ENCODE data around the gene MSGN1.

The MSGN1 gene

GRCh38 chr2:17858064-17858463 is 41.8 kb downstream of the MSGN1 start:
- TF ChIP-seq EZH2phosphoT487 (IDR thresholded peaks at IDR 0.05; ENCODE audit: borderline replicate concordance) (no peak), CTCF (conservative IDR thresholded peaks at IDR 0.05; ENCODE audit: low read length) (no peak)
- Histone ChIP-seq H3K9me3 (ENCODE audit: insufficient read depth, low read depth, low read length) (no peaks in the 10 kb centered on the region), H3K9me2 (replicated peaks; ENCODE audit: low read depth, low read length) (no peaks in the 10 kb centered on the region), H3K4me2 (ENCODE audit: low read depth, low read length, poor library complexity, severe bottlenecking) (no peak overlapping the region), H3K4me1 (ENCODE audit: insufficient read depth, low read length, poor library complexity, severe bottlenecking) (no peaks in the 10 kb centered on the region), H3K9ac (ENCODE audit: low read depth, low read length, poor library complexity, severe bottlenecking) (no peak overlapping the region), H3K4me3 (ENCODE audit: low read length, poor library complexity, severe bottlenecking) (no peak overlapping the region), H3K36me3 (ENCODE audit: insufficient read depth, low read length) (no peaks in the 10 kb centered on the region), H4K20me1 (ENCODE audit: insufficient read depth, low read length, poor library complexity, severe bottlenecking) (no peaks in the 10 kb centered on the region), H2AFZ (ENCODE audit: low read length) (no peak overlapping the region), H3K27me3 (ENCODE audit: insufficient read depth, low read length, poor library complexity, severe bottlenecking) (no peaks in the 10 kb centered on the region), H3F3A (ENCODE audit: low read depth) (no peaks in the 10 kb centered on the region), H3K79me2 (ENCODE audit: insufficient read depth, low read length) (no peaks in the 10 kb centered on the region)

DNA sequence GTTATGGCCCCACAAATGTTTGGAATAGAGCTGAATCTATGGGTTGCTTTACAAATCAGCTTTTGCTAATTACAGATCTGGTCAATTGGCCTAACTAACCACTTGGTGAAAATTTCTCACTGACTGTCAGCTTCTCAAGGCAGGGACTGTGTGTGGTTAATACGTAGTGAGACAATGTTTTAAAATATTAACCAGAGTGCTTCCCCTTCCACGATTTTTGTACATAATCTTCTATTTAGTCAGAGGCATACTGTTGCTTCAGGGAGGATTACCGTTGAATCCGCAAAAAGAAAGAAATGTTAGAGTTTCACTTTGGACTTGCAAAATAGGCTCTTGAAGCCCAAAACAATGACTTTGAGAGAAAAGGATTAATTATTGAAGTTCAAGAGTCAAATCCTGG is 47.3 kb downstream of the MSGN1 start:
- no peaks in the 10 kb centered on the region for H3K27me3 ChIP-seq (ENCODE audit: insufficient read depth, low read length, poor library complexity, severe bottlenecking)
- H3K9me3 ChIP-seq (ENCODE audit: insufficient read depth, low read depth, low read length), result no peaks in the 10 kb centered on the region
- no peaks in the 10 kb centered on the region for H3F3A ChIP-seq (ENCODE audit: low read depth)
- no peak overlapping the region for H3K4me2 ChIP-seq (ENCODE audit: low read depth, low read length, poor library complexity, severe bottlenecking)
- no peaks in the 10 kb centered on the region for H4K20me1 ChIP-seq (ENCODE audit: insufficient read depth, low read length, poor library complexity, severe bottlenecking)
- no peaks in the 10 kb centered on the region for H3K79me2 ChIP-seq (ENCODE audit: insufficient read depth, low read length)
- H3K4me1 ChIP-seq (ENCODE audit: insufficient read depth, low read length, poor library complexity, severe bottlenecking), result no peaks in the 10 kb centered on the region
- no peaks in the 10 kb centered on the region for H3K36me3 ChIP-seq (ENCODE audit: insufficient read depth, low read length)
- H3K9ac ChIP-seq (ENCODE audit: low read depth, low read length, poor library complexity, severe bottlenecking), result no peak overlapping the region
- TF ChIP-seq CTCF (conservative IDR thresholded peaks at IDR 0.05; ENCODE audit: low read length) (no peak), EZH2phosphoT487 (IDR thresholded peaks at IDR 0.05; ENCODE audit: borderline replicate concordance) (no peak)
- no peak overlapping the region for H2AFZ ChIP-seq (ENCODE audit: low read length)
- H3K9me2 ChIP-seq (replicated peaks; ENCODE audit: low read depth, low read length), result no peaks in the 10 kb centered on the region
- H3K4me3 ChIP-seq (ENCODE audit: low read length, poor library complexity, severe bottlenecking), result no peak overlapping the region

DNA sequence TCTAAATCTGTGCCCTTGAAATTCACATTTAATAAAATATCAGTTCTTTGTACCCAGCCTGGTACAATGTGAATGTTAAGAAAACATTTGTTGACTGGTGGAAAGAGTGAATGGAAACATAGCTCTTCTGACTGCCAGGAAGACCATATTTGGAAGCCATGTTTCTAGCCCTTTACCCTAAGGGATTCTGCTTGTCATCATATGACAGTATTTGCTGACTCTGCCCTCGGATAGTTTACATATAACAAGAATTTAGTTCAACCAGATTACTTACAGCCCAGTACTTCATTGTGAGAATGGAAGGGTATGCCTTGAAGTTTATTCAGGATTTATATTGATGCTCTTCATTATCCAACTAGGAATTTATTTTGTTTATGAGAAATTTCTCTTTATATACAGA is 48.4 kb downstream of the MSGN1 start:
- H3K36me3 ChIP-seq (ENCODE audit: insufficient read depth, low read length), result no peaks in the 10 kb centered on the region
- no peak overlapping the region for H2AFZ ChIP-seq (ENCODE audit: low read length)
- no peaks in the 10 kb centered on the region for H3K27me3 ChIP-seq (ENCODE audit: insufficient read depth, low read length, poor library complexity, severe bottlenecking)
- TF ChIP-seq EZH2phosphoT487 (IDR thresholded peaks at IDR 0.05; ENCODE audit: borderline replicate concordance) (no peak), CTCF (conservative IDR thresholded peaks at IDR 0.05; ENCODE audit: low read length) (no peak)
- H3K79me2 ChIP-seq (ENCODE audit: insufficient read depth, low read length), result no peaks in the 10 kb centered on the region
- no peaks in the 10 kb centered on the region for H4K20me1 ChIP-seq (ENCODE audit: insufficient read depth, low read length, poor library complexity, severe bottlenecking)
- no peaks in the 10 kb centered on the region for H3K4me1 ChIP-seq (ENCODE audit: insufficient read depth, low read length, poor library complexity, severe bottlenecking)
- H3K9ac ChIP-seq (ENCODE audit: low read depth, low read length, poor library complexity, severe bottlenecking), result no peak overlapping the region
- no peaks in the 10 kb centered on the region for H3K9me3 ChIP-seq (ENCODE audit: insufficient read depth, low read depth, low read length)
- H3K4me3 ChIP-seq (ENCODE audit: low read length, poor library complexity, severe bottlenecking), result no peak overlapping the region
- no peaks in the 10 kb centered on the region for H3F3A ChIP-seq (ENCODE audit: low read depth)
- H3K9me2 ChIP-seq (replicated peaks; ENCODE audit: low read depth, low read length), result no peaks in the 10 kb centered on the region
- no peak overlapping the region for H3K4me2 ChIP-seq (ENCODE audit: low read depth, low read length, poor library complexity, severe bottlenecking)
